Left lobe of liver (tissue), 2 donors: Measurements from ENCODE around the gene CLIC5. TPM values are rescaled to one million over a fixed set of nuclear protein-coding genes. Genes with fewer than 3 reads are reported as not detected.

Experiments used
- ATAC-seq: fragments of 200-7000 bp; cut with Tn5 transposase; one replicate; pipeline ENCODE4 v1.9.1; 2020; ENCODE audit warnings: mild to moderate bottlenecking, moderate library complexity
- DNase-seq: peaks from one replicate; pipeline ENCODE4 v3.0.0-alpha.2; 2020; ENCODE audit warnings: low spot score
- total RNA-seq: library from RNA; stranded (reverse); gene quantifications from one replicate; pipeline ENCODE4 v1.2.1, GENCODE V29; 2021
- donor health status: DM: no; HTN: no; CAD: no; lungs with moderate emphysema.
- donor health status: DM: no; HTN: yes; CAD: no.

CLIC5 gene
- total RNA-seq, 1 donor from 2014 or later, result 0.28 TPM

DNA sequence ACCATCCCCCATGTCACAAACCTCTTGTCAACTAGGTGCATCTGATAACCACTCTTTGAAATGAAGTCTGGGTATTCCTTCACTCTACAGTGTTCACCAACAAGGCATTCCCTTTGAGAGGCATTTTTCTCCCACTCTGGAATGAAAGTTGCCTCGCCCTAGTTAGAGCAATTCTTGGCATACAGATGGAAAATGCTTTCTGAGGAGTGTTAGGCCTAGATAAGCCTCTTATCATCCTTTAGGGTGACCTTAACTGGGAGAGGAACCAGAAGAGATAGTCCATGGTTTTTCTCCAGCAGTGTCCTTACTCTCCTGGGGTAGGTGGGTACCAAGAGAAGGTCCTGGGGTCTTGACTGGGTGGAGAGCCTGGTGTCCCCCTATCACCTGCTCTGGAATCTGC is 14.8 kb downstream of the CLIC5 start:
- DNase-seq (no peak), ATAC-seq (no peak)

DNA sequence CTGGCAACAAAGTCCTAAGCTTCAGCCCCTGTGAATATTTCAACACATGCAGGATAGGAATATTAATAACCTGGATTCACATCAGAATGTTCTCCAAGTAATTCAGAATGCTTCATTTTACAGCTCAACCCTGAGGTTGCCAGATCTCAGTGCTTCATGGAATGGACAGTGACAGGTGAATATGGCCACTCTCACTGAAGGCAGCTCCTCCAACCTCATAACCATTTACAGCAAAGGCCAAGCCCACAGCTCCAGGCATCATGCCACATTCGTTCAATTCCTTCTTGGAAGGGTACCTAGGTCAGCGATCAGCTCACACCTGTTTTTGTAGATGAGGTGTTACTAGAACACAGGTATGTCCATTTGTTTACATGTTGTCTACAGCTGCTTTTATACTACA is 17.1 kb downstream of the CLIC5 start:
- ATAC-seq, result no peak
- no peak for DNase-seq

DNA sequence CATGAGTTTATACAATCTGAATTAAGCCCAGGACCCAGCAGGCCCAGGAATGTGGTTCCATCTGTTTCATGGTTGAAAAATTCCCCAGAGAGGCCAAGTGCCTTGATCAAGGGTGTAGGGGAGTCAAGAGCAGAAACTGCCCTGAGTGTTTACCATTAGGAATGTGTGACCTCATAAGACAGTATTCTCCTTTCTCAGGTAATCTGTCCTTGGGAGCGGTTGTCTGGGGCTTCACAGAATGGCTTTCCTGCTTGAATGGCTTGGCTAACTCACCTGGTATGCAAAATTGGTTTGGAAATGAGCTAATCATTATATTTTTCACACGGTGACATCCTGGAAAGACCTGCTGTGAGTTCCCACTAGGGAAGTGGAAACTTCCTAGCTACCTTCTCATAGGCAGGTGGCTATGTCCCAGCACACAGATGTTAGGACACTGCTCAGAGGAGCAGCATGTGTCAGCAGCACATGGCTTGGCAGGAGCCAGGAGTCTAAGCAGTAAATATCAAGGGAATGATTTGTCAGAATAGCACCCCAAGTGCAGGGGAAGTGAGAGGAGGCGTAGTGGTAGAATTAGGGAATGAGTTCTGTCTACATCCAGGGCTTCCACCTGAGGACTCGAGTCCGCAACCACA is 17.7 kb downstream of the CLIC5 start:
- DNase-seq, result no peak
- ATAC-seq, result no peak

DNA sequence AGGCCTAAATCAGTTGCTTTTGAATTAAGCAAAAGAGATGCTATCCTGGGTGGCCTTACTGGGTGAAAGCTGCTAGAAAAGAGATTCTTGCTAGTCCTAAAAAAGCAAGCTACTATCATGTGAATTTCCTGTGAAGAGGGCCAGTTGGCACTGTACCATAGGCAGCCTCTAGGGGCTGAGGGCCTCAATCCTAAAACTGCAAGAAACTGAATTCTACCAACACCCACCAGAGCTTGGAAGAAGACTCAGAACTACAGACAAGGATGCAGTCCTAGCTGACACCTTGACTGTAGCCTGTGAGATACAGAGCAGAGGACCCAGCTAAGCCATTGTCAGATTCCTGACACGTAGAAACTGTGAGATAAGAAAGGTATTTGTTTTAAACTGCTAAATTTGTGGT is 24.5 kb downstream of the CLIC5 start:
- DNase-seq (no peak), ATAC-seq (no peak)

DNA sequence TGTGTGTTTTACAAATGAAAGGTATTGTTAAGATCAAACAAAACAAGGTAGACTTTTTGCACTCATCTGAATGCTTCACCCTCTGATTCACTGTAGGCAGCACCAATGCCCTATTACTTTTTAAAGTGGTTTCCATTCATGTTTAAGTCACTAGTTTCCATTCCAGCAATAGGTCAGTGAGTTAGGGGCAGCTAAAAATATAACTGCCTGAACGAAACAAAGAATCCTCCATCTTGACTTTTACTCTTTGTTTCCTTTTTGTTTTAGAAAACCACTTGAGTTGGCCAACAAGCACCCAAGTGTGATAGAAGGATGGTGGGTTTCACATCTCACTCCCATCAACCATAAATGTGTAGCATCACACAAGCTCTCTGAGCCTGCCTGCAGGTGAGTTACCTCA is 25.5 kb downstream of the CLIC5 start:
- ATAC-seq (no peak), DNase-seq (no peak)

DNA sequence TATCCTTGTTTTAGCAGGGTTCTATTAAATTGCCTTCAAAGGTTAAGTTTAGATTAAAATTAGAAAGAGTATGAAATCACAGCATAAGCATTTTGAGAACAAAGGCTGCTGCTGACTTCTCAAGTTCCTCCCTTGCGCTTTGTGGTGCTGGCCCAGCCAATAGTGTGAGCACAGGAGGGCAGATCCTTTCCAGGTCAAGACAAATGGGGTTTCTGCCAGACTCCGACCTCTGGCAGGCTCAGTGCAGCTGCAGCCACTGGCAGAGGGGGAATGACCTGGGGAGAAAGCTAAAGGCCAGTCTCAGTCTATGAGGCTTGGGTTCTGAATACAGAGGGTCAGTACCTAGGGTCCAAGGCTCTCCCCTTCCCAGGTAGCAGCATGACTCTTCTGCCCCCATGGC is 27.0 kb downstream of the CLIC5 start:
- peak; percentile 60 for ATAC-seq
- DNase-seq, result no peak

DNA sequence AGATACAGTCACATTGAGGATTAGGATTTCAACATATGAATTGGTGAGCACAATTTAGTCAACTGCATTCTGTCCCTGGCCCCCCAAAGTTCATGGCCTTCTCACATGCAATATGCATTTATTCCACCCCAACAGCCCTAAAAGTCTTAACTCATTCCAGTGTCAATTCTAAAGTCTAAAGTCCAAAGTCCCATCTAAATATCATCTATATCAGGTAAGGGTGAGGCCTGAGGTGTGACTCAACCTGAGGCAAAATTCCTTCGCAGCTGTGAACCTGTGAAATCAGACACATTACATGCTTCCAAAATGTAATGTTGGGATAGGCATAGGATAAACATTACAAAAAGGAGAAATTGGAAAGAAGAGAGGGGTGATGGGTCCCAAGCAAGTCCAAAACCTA is 27.8 kb downstream of the CLIC5 start:
- DNase-seq, result no peak
- ATAC-seq, result no peak

DNA sequence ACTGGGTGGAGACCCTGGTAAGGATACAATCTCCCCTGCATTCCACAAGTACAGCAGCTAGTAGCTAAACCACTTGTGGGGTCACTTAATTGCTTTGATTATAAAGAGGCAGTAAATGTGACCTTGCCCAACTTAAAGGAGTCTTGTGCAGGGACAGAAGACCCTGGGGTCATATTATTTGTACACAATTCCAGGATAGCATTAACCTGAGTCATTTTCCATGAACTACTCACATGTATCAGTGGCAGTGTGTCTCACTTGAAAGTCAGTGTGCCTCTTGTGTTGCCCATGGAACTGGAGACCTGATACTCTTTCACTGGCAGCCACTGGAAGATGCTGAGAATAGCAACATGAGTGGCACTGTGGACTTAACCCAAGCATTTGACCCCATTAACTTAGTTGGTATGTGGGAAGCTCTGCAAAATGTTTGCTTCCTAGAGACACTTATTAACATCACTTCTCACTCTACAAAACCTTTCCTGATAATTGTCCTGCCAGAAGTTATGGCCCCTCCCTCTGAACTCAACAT is 28.9 kb downstream of the CLIC5 start:
- DNase-seq (no peak), ATAC-seq (no peak)

DNA sequence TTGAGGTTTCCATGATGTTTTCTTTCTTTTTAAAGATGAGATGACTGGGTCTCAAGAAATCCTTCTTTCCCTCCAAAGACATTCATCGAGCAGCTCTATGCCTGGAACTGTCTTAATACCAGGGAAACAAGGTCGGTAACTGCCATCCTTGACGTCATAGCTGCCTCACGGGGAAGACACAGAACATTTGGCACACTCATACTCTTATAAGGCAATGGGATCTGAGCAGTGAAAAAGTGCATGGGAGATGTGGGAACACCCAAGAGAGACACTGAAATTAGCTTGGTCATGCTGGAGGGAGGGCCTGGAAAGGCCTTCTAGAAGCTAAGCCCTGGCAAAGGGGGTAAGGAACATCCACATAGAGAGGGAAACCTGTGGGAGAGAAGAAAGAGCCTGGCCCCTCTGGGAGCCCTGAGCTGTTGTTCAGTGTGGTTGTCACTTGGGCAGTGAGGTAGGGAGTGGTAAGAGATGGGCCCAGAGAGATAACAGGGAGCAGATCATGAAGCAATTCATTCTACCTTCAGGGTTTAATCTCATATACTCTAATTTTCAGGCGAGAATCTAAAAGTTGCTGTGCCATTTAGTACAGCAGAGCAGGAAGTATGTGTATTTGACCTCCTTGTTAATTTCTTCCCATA is 30.8 kb downstream of the CLIC5 start:
- no peak for ATAC-seq
- DNase-seq, result no peak

DNA sequence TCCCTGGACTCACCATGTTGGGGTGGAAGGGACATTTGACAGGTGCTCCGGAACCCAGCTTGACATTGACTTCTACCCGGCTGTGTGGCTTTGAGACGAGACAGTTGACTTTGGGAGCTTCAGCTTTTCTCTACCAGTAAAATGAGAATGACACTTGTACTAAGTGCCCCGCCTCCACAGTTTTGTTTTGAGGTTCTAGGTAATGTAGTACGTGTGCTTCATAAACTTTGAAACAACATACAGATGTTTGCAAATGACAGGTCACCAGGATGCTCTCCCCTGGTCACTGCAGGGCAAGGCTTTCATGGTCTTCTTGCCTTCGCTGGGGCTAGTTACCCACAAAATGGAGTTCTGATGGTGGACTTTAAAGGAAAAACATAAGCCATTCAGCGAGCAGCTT is 31.3 kb downstream of the CLIC5 start:
- DNase-seq (no peak), ATAC-seq (no peak)

DNA sequence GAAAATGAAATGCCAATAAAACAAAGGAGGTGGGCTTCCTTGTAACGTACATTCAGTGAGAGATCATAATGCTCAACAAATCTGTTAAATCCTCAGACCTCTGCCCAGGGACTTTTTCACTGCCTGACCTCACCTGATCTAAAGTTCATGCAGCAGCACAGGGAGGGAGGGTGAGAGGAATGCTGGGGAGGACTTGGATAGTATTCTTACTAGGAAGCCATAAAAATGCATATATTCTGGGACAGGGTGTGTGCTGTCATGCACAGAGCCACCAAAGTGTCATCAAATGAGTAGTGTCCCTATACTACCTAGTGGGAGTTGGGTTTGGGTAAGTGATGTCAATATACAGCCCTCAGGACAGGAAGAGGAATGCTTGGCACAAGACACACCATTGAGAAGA is 32.6 kb downstream of the CLIC5 start:
- no peak for DNase-seq
- no peak for ATAC-seq

DNA sequence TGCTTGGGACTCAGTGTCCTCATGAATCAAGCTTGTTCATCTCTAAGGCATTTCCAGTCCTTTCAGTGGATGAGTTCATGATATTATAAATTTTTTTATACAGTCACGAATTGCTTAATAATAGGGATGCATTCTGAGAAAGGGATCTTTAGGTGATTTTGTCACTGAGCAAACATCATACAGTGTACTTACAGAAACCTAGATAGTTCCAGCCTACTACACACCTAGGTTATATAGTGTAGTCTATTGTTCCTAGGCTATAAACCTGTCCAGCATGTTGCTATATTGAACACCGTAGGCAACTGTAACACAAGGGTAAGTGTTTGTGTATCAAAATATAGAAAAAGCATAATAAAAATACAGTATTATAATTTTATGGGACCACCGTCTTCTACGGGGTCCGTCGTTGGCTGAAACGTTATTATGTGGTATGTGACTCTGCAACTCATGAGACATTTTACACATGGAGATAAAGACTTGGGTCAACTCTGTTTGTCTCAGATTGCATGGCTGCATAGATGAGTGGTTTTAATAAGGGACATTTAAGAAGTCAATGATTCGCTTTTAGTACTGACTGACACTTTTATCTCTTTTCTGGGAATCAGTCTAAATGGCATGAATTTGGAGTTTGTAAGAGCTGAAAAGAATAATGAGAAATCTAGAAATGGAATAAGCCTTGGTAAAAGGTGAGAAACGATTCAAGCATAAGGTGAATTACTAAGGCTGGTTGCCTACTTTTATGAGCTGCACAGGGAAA is 33.2 kb downstream of the CLIC5 start:
- ATAC-seq (no peak), DNase-seq (no peak)

DNA sequence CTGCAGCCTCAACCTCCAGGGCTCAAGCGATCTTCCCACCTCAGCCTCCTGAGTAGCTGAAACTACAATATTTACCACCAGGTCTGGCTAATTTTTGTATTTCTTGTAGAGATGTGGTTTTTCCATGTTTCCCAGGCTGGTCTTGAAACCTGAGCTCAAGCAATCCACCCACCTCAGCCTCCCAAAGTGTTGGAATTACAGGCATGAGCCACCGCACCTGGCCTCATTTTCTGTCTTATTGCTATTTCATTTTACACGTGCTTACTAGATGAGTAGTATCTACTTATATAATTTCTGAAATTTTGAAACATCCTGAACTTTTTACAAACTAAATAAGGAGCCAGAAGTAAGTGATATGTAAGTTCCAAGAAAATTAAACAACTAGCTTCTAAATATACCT is 34.6 kb downstream of the CLIC5 start:
- ATAC-seq, result no peak
- DNase-seq, result no peak

DNA sequence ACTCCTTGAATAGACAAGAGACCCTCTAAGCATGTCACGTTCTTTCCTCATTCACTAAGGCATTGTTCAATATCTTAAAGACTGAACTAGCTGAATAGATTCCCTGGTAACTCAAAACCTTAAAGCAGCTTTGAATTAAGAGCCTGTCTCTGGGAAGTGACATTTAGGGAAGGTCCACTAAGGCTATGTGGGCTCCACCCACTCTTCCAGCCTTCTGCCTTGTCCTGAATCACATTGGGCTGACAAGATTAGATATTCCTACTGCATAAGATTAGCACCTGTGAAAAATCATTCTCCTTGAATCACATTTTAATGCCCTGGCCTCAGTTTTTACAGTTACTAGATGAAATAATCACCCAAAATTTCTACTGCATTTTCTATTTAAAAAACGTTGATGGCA is 36.3 kb downstream of the CLIC5 start:
- ATAC-seq, result no peak
- no peak for DNase-seq

DNA sequence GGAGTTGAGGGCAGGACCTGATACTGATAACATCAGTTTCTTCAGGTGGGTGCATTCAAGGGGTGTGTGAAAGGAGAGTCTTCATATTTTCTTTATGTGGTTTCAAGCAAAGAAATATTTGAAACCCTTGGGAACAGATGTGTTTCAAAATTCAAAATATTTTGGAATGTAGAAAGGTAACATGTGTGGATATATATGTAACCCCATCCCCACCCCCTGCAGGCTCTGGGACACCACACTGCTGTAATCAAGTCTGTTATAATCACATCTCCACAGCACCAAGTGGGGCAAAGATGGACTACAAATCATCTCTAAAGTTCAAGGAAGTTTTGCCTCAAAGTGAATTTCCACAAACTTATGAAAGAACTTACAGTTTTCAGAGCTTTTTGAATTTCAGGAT is 41.1 kb downstream of the CLIC5 start:
- DNase-seq (no peak), ATAC-seq (no peak)

DNA sequence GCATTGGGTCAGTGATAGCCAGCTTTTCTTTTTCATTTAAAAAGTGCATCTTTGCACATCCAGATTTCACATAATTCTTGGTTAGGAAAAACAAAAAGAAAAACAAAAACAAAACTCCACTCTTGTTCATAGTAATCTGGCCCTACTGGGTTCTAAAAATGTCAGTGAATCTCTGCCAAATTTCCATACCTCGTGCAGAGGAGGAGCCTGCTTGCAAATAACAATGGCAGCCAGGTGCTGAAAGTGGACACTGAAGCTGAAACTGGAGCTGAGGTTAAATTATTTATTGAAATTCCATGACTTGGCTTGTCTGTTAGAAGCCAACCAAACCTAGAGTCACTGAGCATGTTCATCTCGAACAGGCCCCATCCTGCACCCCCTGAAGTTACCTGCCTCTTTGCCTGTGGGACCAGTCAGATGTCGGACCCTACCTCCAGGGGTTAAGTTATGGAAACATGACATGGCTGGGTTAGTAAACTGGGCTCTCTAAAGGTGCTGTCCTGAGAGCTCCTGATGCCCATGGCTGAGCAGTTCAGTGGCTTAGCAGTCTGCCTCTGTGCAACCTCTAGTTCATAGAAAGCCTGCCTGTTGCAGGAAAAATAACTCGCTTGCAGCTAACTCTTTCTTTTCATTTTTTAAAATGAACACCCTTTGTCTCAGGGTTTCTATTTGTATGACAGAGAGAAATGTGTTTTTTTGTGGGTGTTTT is 42.7 kb downstream of the CLIC5 start:
- DNase-seq (no peak), ATAC-seq (no peak)

DNA sequence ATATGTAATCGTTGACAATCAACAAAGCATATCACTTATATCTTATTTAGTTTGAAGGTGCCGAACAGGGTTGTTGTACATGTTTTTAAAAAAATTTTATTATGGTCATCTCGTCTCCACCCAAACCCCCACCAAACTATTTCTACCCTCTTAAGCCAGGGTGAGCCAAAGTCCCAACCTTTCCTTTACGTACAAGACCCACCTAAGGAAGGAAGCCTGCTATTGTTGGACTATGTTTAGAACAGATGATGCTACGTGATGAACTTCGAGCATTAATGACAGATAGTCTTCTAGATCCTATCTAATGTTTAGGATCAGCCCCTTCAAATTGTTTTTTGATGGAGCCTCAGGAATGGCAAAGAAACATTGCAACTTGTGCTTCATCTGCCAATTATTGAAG is 44.4 kb downstream of the CLIC5 start:
- DNase-seq, result no peak
- no peak for ATAC-seq

DNA sequence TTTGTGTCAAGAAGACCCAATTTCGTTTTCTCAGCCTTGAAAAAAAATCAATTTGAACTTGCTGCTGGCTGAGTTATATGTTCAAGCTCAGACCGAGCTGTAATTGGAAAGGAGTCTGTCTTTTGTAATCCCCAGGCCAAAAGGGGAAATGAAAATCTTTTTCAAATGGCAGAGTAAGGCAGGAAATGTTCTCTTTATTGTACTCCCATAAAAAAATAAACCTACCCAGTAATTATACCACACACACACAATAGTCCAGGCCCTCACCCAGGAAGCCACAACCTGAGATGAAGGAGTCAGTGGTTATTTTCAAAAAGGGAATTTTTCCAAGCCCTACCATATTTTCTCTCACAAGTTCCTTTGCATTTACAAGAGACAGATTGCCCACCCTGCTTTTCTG is 45.3 kb downstream of the CLIC5 start:
- ATAC-seq, result no peak
- DNase-seq, result no peak

DNA sequence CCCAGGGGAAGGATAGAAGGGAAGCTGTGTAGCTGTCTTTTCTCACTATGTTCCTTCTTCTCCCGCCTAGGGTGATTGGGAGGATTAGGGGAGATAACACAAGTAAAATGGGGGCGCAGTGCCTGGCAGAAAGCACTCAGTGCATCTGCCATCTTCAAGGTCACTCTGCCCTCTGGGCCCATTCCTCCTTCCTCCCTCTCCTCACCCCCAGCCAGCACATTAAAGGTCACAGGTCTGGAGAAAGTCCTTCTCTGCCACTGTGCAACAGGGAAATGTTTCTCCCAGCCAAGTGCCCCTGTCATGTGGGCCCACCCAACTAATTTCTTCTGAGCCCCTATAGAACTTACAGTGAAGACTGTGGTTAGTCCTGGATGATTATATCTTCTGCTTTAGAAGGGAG is 45.8 kb downstream of the CLIC5 start:
- no peak for ATAC-seq

DNA sequence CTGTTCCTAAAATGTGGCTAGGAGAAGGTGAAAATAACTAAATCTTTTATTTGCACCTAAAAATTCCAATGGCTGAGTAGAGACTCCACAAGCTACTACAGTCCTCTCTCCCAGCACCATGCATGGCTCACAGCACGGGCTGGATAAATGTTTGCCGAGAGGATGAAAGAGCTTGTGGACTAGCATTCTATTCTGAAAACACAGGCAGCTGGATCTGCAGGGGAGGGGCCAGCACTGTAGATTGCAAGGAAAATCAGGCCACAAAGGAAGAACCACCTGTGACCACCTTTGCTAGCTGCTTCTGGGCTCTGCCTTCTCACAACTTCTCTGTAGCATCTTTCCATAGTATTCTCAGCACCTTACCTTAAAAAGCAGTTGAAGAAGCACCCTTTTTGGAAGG is 46.6 kb downstream of the CLIC5 start:
- no peak for ATAC-seq
- DNase-seq, result no peak

More for the DNA sequence above, 45.8 kb downstream of the CLIC5 start:
- no peak for DNase-seq

DNA sequence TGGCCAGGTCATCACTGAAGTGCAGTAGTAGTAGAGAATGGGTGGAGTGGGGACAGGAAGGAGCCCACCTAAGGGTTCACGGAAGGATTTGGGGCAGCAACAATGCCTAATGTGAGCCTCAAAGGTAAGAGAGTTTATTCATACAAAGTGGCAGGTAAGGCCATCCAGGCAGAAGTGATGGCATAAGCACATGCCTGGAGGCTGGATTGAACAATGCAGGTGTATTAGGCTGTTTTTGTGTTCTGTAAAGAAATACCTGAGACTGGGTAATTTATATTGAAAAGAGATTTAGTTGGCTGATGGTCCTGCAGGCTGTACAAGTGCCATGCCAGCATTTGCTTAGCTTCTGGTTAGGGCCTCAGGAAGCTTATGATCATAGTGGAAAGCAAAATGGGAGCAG is 48.3 kb downstream of the CLIC5 start:
- DNase-seq, result no peak
- no peak for ATAC-seq

DNA sequence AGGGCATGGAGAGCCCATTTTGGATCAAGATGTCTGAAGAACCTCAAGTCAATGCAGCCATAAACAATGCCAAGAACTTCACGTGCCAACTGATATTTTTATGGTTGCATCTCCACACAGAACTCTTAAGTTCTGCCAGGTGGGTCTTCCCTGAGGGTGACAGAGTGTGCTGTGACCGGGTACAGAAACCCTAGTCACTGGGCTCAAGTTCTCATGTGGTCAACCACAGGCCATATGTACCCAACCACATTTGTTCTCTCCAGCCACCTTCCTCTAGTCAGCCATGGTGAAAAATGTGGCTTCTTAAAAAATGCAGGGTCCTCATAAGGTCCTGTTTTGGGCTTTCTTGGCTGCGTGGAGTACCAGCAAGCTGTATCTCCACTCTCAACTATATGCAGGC is 48.9 kb downstream of the CLIC5 start:
- no peak for DNase-seq
- no peak for ATAC-seq
